Adrenal gland (tissue), 5 donors: Measurements from ENCODE around the gene ADGRF3.
"Not testable (repeated sequence)": the region's sequence is repeated elsewhere in the genome, so short reads cannot be mapped to it uniquely, and the experiment has no call there.

Experiments
- POLR2A ChIP-seq, 2 donors: fragments of 450-650 bp; IDR thresholded peaks; one replicate each; pipeline ENCODE4 v1.6.1; 2017; ENCODE audit warnings: antibody characterized with exemption in 2 of 2, mild to moderate bottlenecking in 2 of 2, moderate library complexity in 1 of 2
- TF ChIP-seq, protein P1 (sequence below), 6 experiments: fragments of 450-650 bp in 4 of 6; fragments of 200-600 bp in 2 of 6; sonication (generic) in 1 of 6; IDR thresholded peaks; 1 replicate in 5 of 6; 2 replicates in 1 of 6; pipeline versions ENCODE4 v1.5.1 to v1.8.0; 2016 to 2021; ENCODE audit warnings: antibody characterized with exemption in 6 of 6, mild to moderate bottlenecking in 2 of 6, moderate library complexity in 1 of 6
- donor health status: DM: no; HTN: no; CAD: no.

DNA sequence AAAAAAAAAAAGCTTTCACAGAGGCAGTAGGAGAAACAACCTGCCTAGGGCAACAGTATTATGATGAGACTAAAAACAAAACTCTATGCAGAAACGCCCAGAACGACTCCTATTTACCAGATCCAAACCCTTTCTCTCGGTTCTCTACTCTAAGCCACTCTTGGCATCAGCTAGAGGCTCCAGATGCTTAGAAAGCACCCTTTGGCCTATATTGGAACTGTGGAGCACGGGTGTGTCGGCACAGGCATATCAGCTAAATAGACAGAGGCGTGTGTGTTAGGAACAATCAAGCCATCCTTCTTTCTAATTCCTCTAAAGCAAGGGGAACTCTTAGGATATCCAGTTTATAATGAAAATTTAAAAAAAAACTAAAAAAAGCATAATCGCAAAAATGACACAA is 41.5 kb downstream of the ADGRF3 start:
- TF ChIP-seq, protein P1, sequence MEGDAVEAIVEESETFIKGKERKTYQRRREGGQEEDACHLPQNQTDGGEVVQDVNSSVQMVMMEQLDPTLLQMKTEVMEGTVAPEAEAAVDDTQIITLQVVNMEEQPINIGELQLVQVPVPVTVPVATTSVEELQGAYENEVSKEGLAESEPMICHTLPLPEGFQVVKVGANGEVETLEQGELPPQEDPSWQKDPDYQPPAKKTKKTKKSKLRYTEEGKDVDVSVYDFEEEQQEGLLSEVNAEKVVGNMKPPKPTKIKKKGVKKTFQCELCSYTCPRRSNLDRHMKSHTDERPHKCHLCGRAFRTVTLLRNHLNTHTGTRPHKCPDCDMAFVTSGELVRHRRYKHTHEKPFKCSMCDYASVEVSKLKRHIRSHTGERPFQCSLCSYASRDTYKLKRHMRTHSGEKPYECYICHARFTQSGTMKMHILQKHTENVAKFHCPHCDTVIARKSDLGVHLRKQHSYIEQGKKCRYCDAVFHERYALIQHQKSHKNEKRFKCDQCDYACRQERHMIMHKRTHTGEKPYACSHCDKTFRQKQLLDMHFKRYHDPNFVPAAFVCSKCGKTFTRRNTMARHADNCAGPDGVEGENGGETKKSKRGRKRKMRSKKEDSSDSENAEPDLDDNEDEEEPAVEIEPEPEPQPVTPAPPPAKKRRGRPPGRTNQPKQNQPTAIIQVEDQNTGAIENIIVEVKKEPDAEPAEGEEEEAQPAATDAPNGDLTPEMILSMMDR (IDR thresholded peaks at IDR 0.05) = not testable (repeated sequence)
- not testable (repeated sequence) for TF ChIP-seq POLR2A (IDR thresholded peaks at IDR 0.05)
